IMR-90 (cell line): ENCODE measurements around the gene CIDEA. TPM values are rescaled to one million over a fixed set of nuclear protein-coding genes. Genes with fewer than 3 reads are reported as not detected.

Experiments
- ATAC-seq: fragments of 200-7000 bp; cut with Tn5 transposase; 2 replicates; pipeline ENCODE4 v1.9.1; 2020; ENCODE audit warnings: low read depth, mild to moderate bottlenecking, moderate library complexity
- BruUV-seq: library from RNA; stranded (reverse); fragments of 400-500 nt; replicated peaks from 2 replicates; lab custom pipeline; 2021; lab: Mats Ljungman, UMichigan
- CTCF ChIA-PET: fragments of 300-600 bp; formaldehyde crosslinking; extraction: SDS; loops from one replicate; lab custom pipeline; 2021; ENCODE audit warnings: antibody characterized with exemption; lab: Yijun Ruan, JAX
- POLR2A ChIA-PET: fragments of 300-600 bp; sonication (Branson Sonifier 250); formaldehyde crosslinking; loops from one replicate; lab custom pipeline; 2022; ENCODE audit warnings: antibody characterized with exemption; ENCODE audit not compliant: unreplicated experiment; lab: Charles Lee
- DNase-seq: peaks from one replicate; pipeline ENCODE4 v3.0.0; 2013
- H2AFZ ChIP-seq: replicated peaks from 2 replicates; pipeline ENCODE3; 2013; ENCODE audit warnings: low read length, mild to moderate bottlenecking; ENCODE audit not compliant: poor library complexity
- H2AK5ac ChIP-seq: 2 replicates; pipeline ENCODE4 v1.6.1; 2013; ENCODE audit warnings: low read depth, low read length, inconsistent platforms
- H2AK9ac ChIP-seq: replicated peaks from 2 replicates; pipeline ENCODE3; 2013; ENCODE audit warnings: mild to moderate bottlenecking, low read depth, low read length, moderate library complexity; ENCODE audit not compliant: poor library complexity
- H2BK120ac ChIP-seq: 2 replicates; pipeline ENCODE4 v1.6.1; 2013; ENCODE audit warnings: low read depth, low read length, inconsistent platforms
- H2BK15ac ChIP-seq: 3 replicates; pipeline ENCODE4 v1.6.1; 2013; ENCODE audit warnings: low read depth, low read length, inconsistent platforms
- H2BK20ac ChIP-seq: 2 replicates; pipeline ENCODE4 v1.6.1; 2013; ENCODE audit warnings: low read depth, mild to moderate bottlenecking, inconsistent platforms, low read length, moderate library complexity
- H2BK5ac ChIP-seq: 2 replicates; pipeline ENCODE4 v1.6.1; 2013; ENCODE audit warnings: mild to moderate bottlenecking, low read depth, low read length, inconsistent platforms; ENCODE audit not compliant: poor library complexity, severe bottlenecking
- H3K14ac ChIP-seq: replicated peaks from 2 replicates; pipeline ENCODE4 v1.6.1; 2013; ENCODE audit warnings: low read depth, low read length, inconsistent platforms
- H3K18ac ChIP-seq: 2 replicates; pipeline ENCODE4 v1.6.1; 2013; ENCODE audit warnings: low read depth, low read length, control low read depth
- H3K23ac ChIP-seq: 2 replicates; pipeline ENCODE4 v1.6.1; 2013; ENCODE audit warnings: low read depth, low read length, inconsistent platforms
- H3K27ac ChIP-seq: 2 replicates; pipeline ENCODE4 v1.5.1; 2013; ENCODE audit warnings: mild to moderate bottlenecking, control low read depth, low read length; ENCODE audit not compliant: insufficient read depth
- H3K27me3 ChIP-seq: 2 replicates; pipeline ENCODE4 v1.6.1; 2013; ENCODE audit warnings: low read length; ENCODE audit not compliant: control insufficient read depth, insufficient read depth
- H3K36me3 ChIP-seq: 2 replicates; pipeline ENCODE4 v1.6.1; 2013; ENCODE audit warnings: low read length, mixed read lengths; ENCODE audit not compliant: control insufficient read depth, insufficient read depth
- H3K4ac ChIP-seq: 2 replicates; pipeline ENCODE4 v1.6.1; 2013; ENCODE audit warnings: low read depth, low read length, inconsistent platforms
- H3K4me1 ChIP-seq: 2 replicates; pipeline ENCODE4 v1.6.1; 2013; ENCODE audit warnings: low read length, mixed read lengths; ENCODE audit not compliant: control insufficient read depth, insufficient read depth
- H3K4me2 ChIP-seq: 2 replicates; pipeline ENCODE4 v1.6.1; 2013; ENCODE audit warnings: low read depth, mild to moderate bottlenecking, control low read depth, low read length, moderate library complexity
- H3K4me3 ChIP-seq: 2 replicates; pipeline ENCODE4 v1.5.1; 2013; ENCODE audit warnings: low read depth, mild to moderate bottlenecking, control low read depth, low read length, moderate library complexity; ENCODE audit not compliant: insufficient read depth
- H3K56ac ChIP-seq: 2 replicates; pipeline ENCODE4 v1.6.1; 2013; ENCODE audit warnings: low read length, inconsistent platforms; ENCODE audit not compliant: insufficient read depth; ENCODE audit errors: extremely low read depth
- H3K79me1 ChIP-seq, 2 experiments: 2 replicates each; pipeline ENCODE4 v1.6.1; 2013; ENCODE audit warnings: low read length in 2 of 2, inconsistent platforms in 1 of 2, low read depth in 1 of 2
- H3K9ac ChIP-seq: 2 replicates; pipeline ENCODE4 v1.6.1; 2013; ENCODE audit warnings: low read depth, low read length, control low read depth
- H3K9me1 ChIP-seq: 2 replicates; pipeline ENCODE4 v1.6.1; 2013; ENCODE audit warnings: low read length, inconsistent platforms; ENCODE audit not compliant: insufficient read depth
- H3K9me3 ChIP-seq: 2 replicates; pipeline ENCODE4 v1.6.1; 2013; ENCODE audit warnings: low read length; ENCODE audit not compliant: control insufficient read depth, insufficient read depth
- H4K20me1 ChIP-seq: 2 replicates; pipeline ENCODE4 v1.6.1; 2013; ENCODE audit warnings: low read length, inconsistent platforms; ENCODE audit not compliant: insufficient read depth
- H4K5ac ChIP-seq: 2 replicates; pipeline ENCODE4 v1.6.1; 2013; ENCODE audit warnings: mild to moderate bottlenecking, low read depth, low read length, control low read depth
- H4K8ac ChIP-seq, 2 experiments: 2 replicates each; pipeline ENCODE4 v1.6.1; 2013; ENCODE audit warnings: low read depth in 2 of 2, low read length in 2 of 2, control low read depth in 1 of 2, inconsistent platforms in 1 of 2
- H4K91ac ChIP-seq: 2 replicates; pipeline ENCODE4 v1.6.1; 2013; ENCODE audit warnings: low read depth, low read length, inconsistent platforms; ENCODE audit not compliant: insufficient read depth
- BHLHE40 ChIP-seq: fragments of 150-350 bp; IDR thresholded peaks from 2 replicates; pipeline ENCODE4 v1.6.1; 2016; ENCODE audit warnings: mild to moderate bottlenecking, low read depth, low read length
- CEBPB ChIP-seq: IDR thresholded peaks from 2 replicates; pipeline ENCODE4 v1.6.1; 2012; ENCODE audit warnings: low read depth, low read length, improper control_type of control experiment
- ELK1 ChIP-seq: fragments of 150-350 bp; IDR thresholded peaks from 2 replicates; pipeline ENCODE4 v1.6.1; 2016; ENCODE audit warnings: low read depth, mild to moderate bottlenecking, low read length, moderate library complexity, borderline replicate concordance
- FOS ChIP-seq: fragments of 150-350 bp; IDR thresholded peaks from 2 replicates; pipeline ENCODE4 v1.6.1; 2016; ENCODE audit warnings: low read depth, low read length
- MAFK ChIP-seq: IDR thresholded peaks from 2 replicates; pipeline ENCODE4 v1.6.1; 2012; ENCODE audit warnings: low read depth, low read length, improper control_type of control experiment
- MAZ ChIP-seq: IDR thresholded peaks from 2 replicates; pipeline ENCODE4 v1.6.1; 2012; ENCODE audit warnings: low read depth, mild to moderate bottlenecking, low read length, improper control_type of control experiment, moderate library complexity, borderline replicate concordance
- MXI1 ChIP-seq: IDR thresholded peaks from 2 replicates; pipeline ENCODE4 v1.6.1; 2012; ENCODE audit warnings: low read depth, mild to moderate bottlenecking, low read length, moderate library complexity, borderline replicate concordance
- NFE2L2 ChIP-seq: fragments of 150-350 bp; IDR thresholded peaks from 2 replicates; pipeline ENCODE4 v1.6.1; 2016; ENCODE audit warnings: low read depth, mild to moderate bottlenecking, low read length
- POLR2A ChIP-seq: IDR thresholded peaks from 2 replicates; pipeline ENCODE4 v1.6.1; 2012; ENCODE audit warnings: mild to moderate bottlenecking, low read depth, low read length
- SMC3 ChIP-seq: fragments of 150-350 bp; IDR thresholded peaks from 2 replicates; pipeline ENCODE4 v1.6.1; 2016; ENCODE audit warnings: low read depth, mild to moderate bottlenecking, antibody characterized with exemption, low read length, moderate library complexity
- USF2 ChIP-seq: fragments of 150-350 bp; IDR thresholded peaks from 2 replicates; pipeline ENCODE4 v1.6.1; 2017; ENCODE audit warnings: mild to moderate bottlenecking, antibody characterized with exemption, low read length, low read depth
- WGBS, 2 experiments: methylation state at CpG; one replicate each; pipeline versions ENCODE4 v1.1.5 to v1.1.7; 2013; ENCODE audit warnings: missing lambda C conversion rate in 2 of 2; ENCODE audit not compliant: insufficient read length in 1 of 2; ENCODE audit errors: extremely low coverage in 2 of 2; 5-methylcytosine and 5-hydroxymethylcytosine counted together
- dilution Hi-C: fragments of 300-500 bp; cut with HindIII; formaldehyde crosslinking; loops from one replicate; pipeline ENCODE4 v1.14.3; 2018; ENCODE audit warnings: low sequenced_read_pairs; ENCODE audit not compliant: unreplicated experiment
- in situ Hi-C: fragments of 300-500 bp; cut with MboI; formaldehyde crosslinking; loops from 3 replicates; pipeline ENCODE4 v1.14.3; 2019; ENCODE audit warnings: low sequenced_read_pairs, inconsistent platforms, mixed read lengths
- intact Hi-C: fragments of 100-400 bp; cut with micrococcal nuclease; formaldehyde crosslinking; loops from 2 replicates; pipeline ENCODE4 v1.10.0; 2022
- polyA plus RNA-seq, 3 experiments: library from polyadenylated mRNA; depleted of rRNA; stranded (reverse); fragments of >200 nt; gene quantifications; 2 replicates each; pipeline ENCODE4 v1.2.3, GENCODE V29; 2012; ENCODE audit warnings: low replicate concordance in 1 of 3
- total RNA-seq: library from RNA; depleted of rRNA; stranded (reverse); fragments of >200 nt; gene quantifications from 2 replicates; pipeline ENCODE4 v1.2.3, GENCODE V29; 2012
- TF ChIP-seq, protein P1 (sequence below): conservative IDR thresholded peaks from 2 replicates; pipeline ENCODE4 v1.5.1; 2012; ENCODE audit warnings: mild to moderate bottlenecking, low read depth, low read length, improper control_type of control experiment

Gene CIDEA
- total and polyA plus RNA-seq, 2 of the 4 experiments (the other 2 are of a cell fraction): not detected

- Histone ChIP-seq H4K8ac (peak overlapping the region; percentile 74 to 92), H4K91ac (peak overlapping the region; percentile 95), H2BK120ac (peak overlapping the region; percentile 80), H3K4me3 (peak overlapping the region; percentile 40), H3K36me3 (no peaks in the 10 kb centered on the region), H3K56ac (peak overlapping the region; percentile 26), H3K23ac (peak overlapping the region; percentile 49; the same call in 1 of the 2 replicates), H3K4ac (peak overlapping the region; percentile 83), H3K9ac (peak overlapping the region; percentile 68), H3K18ac (peak overlapping the region; percentile 54), H3K14ac (peak overlapping the region; percentile 70), H3K9me1 (0 out of 2 replicates have a peak, but pooled peaks cover 6% of the 10 kb centered on the region), H3K4me1 (peaks cover 13% of the 10 kb centered on the region), H2AK9ac (peak overlapping the region; percentile 92), H3K27ac (peak overlapping the region; percentile 90), H4K20me1 (no peaks in the 10 kb centered on the region), H2AFZ (peak overlapping the region; percentile 92), H2BK15ac (peak overlapping the region; percentile 76; the same call in 2 of the 3 replicates), H4K5ac (peak overlapping the region; percentile 32), H2BK20ac (peak overlapping the region; percentile 30; the same call in 1 of the 2 replicates), H2BK5ac (peak overlapping the region; percentile 89), H3K27me3 (no peaks in the 10 kb centered on the region), H3K9me3 (no peaks in the 10 kb centered on the region), H3K79me1 (peaks cover 0 to 3% of the 10 kb centered on the region in 2 experiments; a peak in 2 of 4 replicates), H3K4me2 (peak overlapping the region; percentile 84), H2AK5ac (peak overlapping the region; percentile 81)
- no TSS peak for BruUV-seq
- peak; percentile 95 for DNase-seq
- peak; percentile 78; the same call in 1 of the 2 replicates for TF ChIP-seq POLR2A
- TF ChIP-seq ELK1: no peak
- TF ChIP-seq MAFK: no peak
- peak; percentile 50; the same call in 1 of the 2 replicates for TF ChIP-seq FOS
- no peak for TF ChIP-seq CEBPB
- peak; percentile 66; the same call in 1 of the 2 replicates for TF ChIP-seq MXI1
- no peak for TF ChIP-seq NFE2L2
- TF ChIP-seq BHLHE40: peak; percentile 62
- peak; percentile 64; the same call in 1 of the 2 replicates for TF ChIP-seq MAZ
- TF ChIP-seq USF2: peak; percentile 87
- TF ChIP-seq, protein P1, sequence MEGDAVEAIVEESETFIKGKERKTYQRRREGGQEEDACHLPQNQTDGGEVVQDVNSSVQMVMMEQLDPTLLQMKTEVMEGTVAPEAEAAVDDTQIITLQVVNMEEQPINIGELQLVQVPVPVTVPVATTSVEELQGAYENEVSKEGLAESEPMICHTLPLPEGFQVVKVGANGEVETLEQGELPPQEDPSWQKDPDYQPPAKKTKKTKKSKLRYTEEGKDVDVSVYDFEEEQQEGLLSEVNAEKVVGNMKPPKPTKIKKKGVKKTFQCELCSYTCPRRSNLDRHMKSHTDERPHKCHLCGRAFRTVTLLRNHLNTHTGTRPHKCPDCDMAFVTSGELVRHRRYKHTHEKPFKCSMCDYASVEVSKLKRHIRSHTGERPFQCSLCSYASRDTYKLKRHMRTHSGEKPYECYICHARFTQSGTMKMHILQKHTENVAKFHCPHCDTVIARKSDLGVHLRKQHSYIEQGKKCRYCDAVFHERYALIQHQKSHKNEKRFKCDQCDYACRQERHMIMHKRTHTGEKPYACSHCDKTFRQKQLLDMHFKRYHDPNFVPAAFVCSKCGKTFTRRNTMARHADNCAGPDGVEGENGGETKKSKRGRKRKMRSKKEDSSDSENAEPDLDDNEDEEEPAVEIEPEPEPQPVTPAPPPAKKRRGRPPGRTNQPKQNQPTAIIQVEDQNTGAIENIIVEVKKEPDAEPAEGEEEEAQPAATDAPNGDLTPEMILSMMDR: 0 out of 2 replicates have a peak, but pooled peaks have one; percentile 11
- no peak for TF ChIP-seq SMC3
- in situ Hi-C loops (loop anchor here (10.0 kb wide), 1 partner anchor 433 kb away; the partner anchor contains the start of gene CHMP1B), dilution Hi-C loops (no loop called here), intact Hi-C loops (loop anchor here (2.0 kb wide), 1 partner anchor 19 kb away; no protein-coding TSS in a partner anchor)
- CTCF ChIA-PET: interaction anchor here (0.6 to 1.2 kb wide), 2 partner anchors 10 to 16 kb away, joined by 3 to 5 read pairs; no protein-coding TSS in a partner anchor
- ATAC-seq: peak; percentile 95
- WGBS, 2 experiments: 0% methylated on average over 20 of the region's 41 CpGs; no CpG with 5 or more reads in 1 of the 2 experiments
- POLR2A ChIA-PET: interaction anchor here (0.9 to 3.0 kb wide), 4 partner anchors 9 to 40 kb away, joined by 3 to 19 read pairs (median 4); no protein-coding TSS in a partner anchor
These were observed 33.7 kb downstream of the CIDEA start for GRCh38 chr18:12287684-12288402.
